ENCODE data around the gene TBC1D22A. TPM values are rescaled to one million over a fixed set of nuclear protein-coding genes. Genes with fewer than 3 reads are reported as not detected.

The TBC1D22A gene
- polyA plus RNA-seq, 1 experiment = 19.8 TPM

DNA sequence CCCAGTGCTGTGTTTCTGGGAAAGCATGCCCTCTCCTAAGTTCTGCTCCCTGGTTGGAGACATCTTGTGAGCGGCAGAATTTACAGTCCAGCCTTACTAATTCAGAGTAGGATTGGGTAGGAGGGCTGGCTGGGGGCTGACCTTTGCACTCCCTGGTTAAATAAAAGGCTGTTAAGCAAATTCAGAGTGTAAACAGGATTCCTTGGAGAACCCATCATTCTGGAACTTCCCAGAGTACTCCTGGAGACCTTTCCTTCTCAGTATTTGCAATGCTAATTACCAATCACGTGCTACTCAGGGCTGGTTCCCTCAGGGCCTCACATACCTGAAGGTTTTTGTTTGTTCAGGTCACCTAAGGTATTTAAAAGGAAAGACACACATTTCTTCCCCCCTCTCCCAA is 340.2 kb downstream of the TBC1D22A start:
- no peak overlapping the region for H3K4me3 ChIP-seq (ENCODE audit: low read depth, low read length)
- TF ChIP-seq, protein P1, sequence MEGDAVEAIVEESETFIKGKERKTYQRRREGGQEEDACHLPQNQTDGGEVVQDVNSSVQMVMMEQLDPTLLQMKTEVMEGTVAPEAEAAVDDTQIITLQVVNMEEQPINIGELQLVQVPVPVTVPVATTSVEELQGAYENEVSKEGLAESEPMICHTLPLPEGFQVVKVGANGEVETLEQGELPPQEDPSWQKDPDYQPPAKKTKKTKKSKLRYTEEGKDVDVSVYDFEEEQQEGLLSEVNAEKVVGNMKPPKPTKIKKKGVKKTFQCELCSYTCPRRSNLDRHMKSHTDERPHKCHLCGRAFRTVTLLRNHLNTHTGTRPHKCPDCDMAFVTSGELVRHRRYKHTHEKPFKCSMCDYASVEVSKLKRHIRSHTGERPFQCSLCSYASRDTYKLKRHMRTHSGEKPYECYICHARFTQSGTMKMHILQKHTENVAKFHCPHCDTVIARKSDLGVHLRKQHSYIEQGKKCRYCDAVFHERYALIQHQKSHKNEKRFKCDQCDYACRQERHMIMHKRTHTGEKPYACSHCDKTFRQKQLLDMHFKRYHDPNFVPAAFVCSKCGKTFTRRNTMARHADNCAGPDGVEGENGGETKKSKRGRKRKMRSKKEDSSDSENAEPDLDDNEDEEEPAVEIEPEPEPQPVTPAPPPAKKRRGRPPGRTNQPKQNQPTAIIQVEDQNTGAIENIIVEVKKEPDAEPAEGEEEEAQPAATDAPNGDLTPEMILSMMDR (IDR thresholded peaks at IDR 0.05; ENCODE audit: low read depth, low read length) = no peak
- ChIA-PET CTCF (no interaction called here), POLR2A (no interaction called here)
- H3K9me3 ChIP-seq (ENCODE audit: control insufficient read depth, insufficient read depth, low read length) = no peaks in the 10 kb centered on the region; the same call in 1 of the 2 replicates
- H3K27me3 ChIP-seq (ENCODE audit: control insufficient read depth, insufficient read depth, low read length) = no peaks in the 10 kb centered on the region
- DNase-seq (ENCODE audit: low read depth, low spot score) = no peak
- no peak overlapping the region for H3K27ac ChIP-seq (ENCODE audit: low read depth, low read length)

DNA sequence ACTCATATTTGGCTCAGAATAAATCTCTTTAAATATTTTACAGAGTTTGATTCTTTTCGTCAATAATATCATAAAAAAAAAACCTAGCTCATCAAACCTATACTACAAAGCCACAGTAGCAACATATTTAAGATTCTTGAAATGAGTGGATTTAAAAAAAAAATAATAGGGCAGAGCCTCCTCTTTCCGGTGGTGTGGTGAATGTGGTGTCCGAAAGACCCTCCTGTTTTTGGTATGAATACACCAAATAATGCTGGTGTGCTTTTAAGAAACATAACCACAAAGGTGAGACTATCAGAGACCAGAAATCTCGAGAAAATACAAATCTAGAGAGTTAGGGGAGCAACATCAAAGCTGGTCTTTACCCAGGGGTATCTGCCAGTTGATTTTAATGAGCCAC is 342.6 kb downstream of the TBC1D22A start:
- no peaks in the 10 kb centered on the region; the same call in 1 of the 2 replicates for H3K9me3 ChIP-seq (ENCODE audit: control insufficient read depth, insufficient read depth, low read length)
- TF ChIP-seq, protein P1 (IDR thresholded peaks at IDR 0.05; ENCODE audit: low read depth, low read length) = no peak
- CTCF ChIA-PET = interaction anchor here (1.1 kb wide), 1 partner anchor 11 kb away, joined by 3 read pairs; no protein-coding TSS in a partner anchor
- no peak overlapping the region for H3K4me3 ChIP-seq (ENCODE audit: low read depth, low read length)
- no peaks in the 10 kb centered on the region for H3K27me3 ChIP-seq (ENCODE audit: control insufficient read depth, insufficient read depth, low read length)
- no peak overlapping the region for H3K27ac ChIP-seq (ENCODE audit: low read depth, low read length)
- POLR2A ChIA-PET = no interaction called here
- DNase-seq (ENCODE audit: low read depth, low spot score) = no peak

DNA sequence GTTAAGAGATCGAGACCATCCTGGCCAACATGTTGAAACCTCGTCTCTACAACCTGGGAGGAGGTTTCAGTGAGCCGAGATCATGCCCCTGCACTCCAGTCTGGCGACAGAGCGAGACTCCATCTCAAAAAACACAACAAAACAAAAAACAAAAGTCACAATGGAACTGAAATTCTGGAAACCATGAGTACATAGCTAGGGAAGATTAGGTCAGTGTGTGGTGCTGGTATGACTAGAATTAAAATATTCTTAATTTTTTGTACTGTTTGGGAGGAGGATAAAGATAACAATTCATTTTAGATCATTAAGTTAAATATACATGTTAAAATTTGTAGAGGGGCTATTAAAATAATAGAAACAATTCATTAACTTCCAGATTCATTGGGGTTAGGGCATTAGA is 344.4 kb downstream of the TBC1D22A start:
- DNase-seq (ENCODE audit: low read depth, low spot score) = no peak
- CTCF ChIA-PET = interaction anchor here (1.2 kb wide), 1 partner anchor 263 kb away, joined by 3 read pairs; no protein-coding TSS in a partner anchor
- Histone ChIP-seq H3K4me3 (ENCODE audit: low read depth, low read length) (no peak overlapping the region), H3K27ac (ENCODE audit: low read depth, low read length) (peak overlapping the region; percentile 86), H3K9me3 (ENCODE audit: control insufficient read depth, insufficient read depth, low read length) (no peaks in the 10 kb centered on the region; the same call in none of the 2 replicates), H3K27me3 (ENCODE audit: control insufficient read depth, insufficient read depth, low read length) (no peaks in the 10 kb centered on the region)
- POLR2A ChIA-PET = no interaction called here
- TF ChIP-seq, protein P1 (IDR thresholded peaks at IDR 0.05; ENCODE audit: low read depth, low read length) = no peak

DNA sequence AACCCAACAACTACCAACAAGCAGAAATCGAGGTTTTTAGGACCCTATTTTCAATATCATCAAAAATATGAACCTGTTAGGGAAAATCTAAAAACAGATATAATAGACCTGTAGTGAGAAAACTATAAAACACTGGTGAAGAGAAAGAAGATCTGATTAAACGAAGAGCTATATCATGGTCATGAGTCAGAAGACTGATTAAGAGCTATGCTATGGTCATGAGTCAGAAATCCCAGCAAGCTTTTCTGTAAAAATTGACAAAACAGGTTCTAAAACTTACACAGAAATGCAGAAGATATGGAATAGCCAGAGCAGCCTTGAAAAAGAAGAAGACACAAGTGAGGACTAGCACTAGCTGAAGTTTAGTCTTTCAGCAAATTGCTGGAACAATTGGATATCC is 345.0 kb downstream of the TBC1D22A start:
- TF ChIP-seq, protein P1 (IDR thresholded peaks at IDR 0.05; ENCODE audit: low read depth, low read length) = no peak
- Histone ChIP-seq H3K27ac (ENCODE audit: low read depth, low read length) (peak overlapping the region; percentile 86), H3K4me3 (ENCODE audit: low read depth, low read length) (no peak overlapping the region), H3K9me3 (ENCODE audit: control insufficient read depth, insufficient read depth, low read length) (no peaks in the 10 kb centered on the region; the same call in none of the 2 replicates), H3K27me3 (ENCODE audit: control insufficient read depth, insufficient read depth, low read length) (no peaks in the 10 kb centered on the region)
- peak; percentile 48 for DNase-seq (ENCODE audit: low read depth, low spot score)
- ChIA-PET POLR2A (no interaction called here), CTCF (interaction anchor here (0.8 to 1.2 kb wide), 3 partner anchors 262 to 304 kb away, joined by 3 to 14 read pairs (median 3); no protein-coding TSS in a partner anchor)

DNA sequence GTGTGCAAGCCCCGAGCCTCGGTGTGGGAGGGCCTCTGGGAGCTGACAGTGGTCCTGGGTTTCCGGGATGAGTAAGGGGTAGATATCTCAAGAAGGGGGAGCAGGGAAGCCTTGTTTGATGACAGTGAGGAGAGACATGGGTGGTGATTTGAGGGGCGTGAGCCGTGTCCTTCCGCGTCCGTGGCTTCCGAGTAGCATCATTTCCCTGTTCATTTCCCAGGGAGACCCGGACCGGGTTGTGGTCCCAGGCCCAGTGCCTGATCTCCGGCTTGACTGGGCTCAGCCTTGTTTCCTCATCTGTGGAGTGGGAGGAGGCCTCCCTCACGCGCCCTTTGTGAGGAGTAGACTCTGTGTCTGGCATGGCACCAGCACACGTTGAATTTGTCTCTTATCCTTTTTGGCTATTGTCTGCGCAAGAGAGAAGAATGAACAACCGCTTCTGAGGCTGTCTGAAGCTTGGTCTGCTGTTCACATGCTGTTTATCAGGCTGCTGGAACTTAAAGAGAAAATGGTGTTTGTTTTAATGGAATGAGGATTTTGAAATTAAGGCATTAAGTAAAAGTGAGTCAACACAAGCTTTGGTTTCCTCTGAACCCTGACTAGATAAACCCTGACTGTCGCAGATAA is 348.5 kb downstream of the TBC1D22A start:
- CTCF ChIA-PET = no interaction called here
- Histone ChIP-seq H3K9me3 (ENCODE audit: control insufficient read depth, insufficient read depth, low read length) (no peaks in the 10 kb centered on the region; the same call in none of the 2 replicates), H3K27me3 (ENCODE audit: control insufficient read depth, insufficient read depth, low read length) (no peaks in the 10 kb centered on the region), H3K27ac (ENCODE audit: low read depth, low read length) (peak overlapping the region; percentile 39), H3K4me3 (ENCODE audit: low read depth, low read length) (no peak overlapping the region)
- POLR2A ChIA-PET = no interaction called here
- DNase-seq (ENCODE audit: low read depth, low spot score) = no peak
- TF ChIP-seq, protein P1 (IDR thresholded peaks at IDR 0.05; ENCODE audit: low read depth, low read length) = no peak

Measured in AG04450 (cell line).